Central memory CD4-positive, alpha-beta T cell (primary cell): Measurements from ENCODE around the gene SLC37A3.
"Not testable (repeated sequence)": the region's sequence is repeated elsewhere in the genome, so short reads cannot be mapped to it uniquely, and the experiment has no call there.

Experiments
- DNase-seq: peaks from one replicate; pipeline ENCODE4 v3.0.0; 2022
- total RNA-seq, 3 experiments: gene quantifications; one replicate each; lab custom pipeline; 2026; lab: John Stamatoyannopoulos, UW

SLC37A3 gene
- total RNA-seq: 32.6 to 52.7 (median 49.8) reads per million in 3 experiments

- DNase-seq: peak; percentile 79
Measured at GRCh38 chr7:140397784-140398750, at the start of gene SLC37A3. Gene SLC37A3 (minus strand): TSS chr7:140398530. CDS start chr7:140382526, 16,004 bp downstream.

GRCh38 chr7:140447841-140448240 is 49.5 kb upstream of the SLC37A3 start:
- DNase-seq: no peak

GRCh38 chr7:140446467-140446866 is 48.1 kb upstream of the SLC37A3 start:
- DNase-seq: no peak

- no peak for DNase-seq
Measured at GRCh38 chr7:140441519-140441918, 43.2 kb upstream of the SLC37A3 start.

- DNase-seq: no peak
Measured at GRCh38 chr7:140440593-140440992, 42.3 kb upstream of the SLC37A3 start.

- no peak for DNase-seq
Measured at GRCh38 chr7:140439359-140439758, 41.0 kb upstream of the SLC37A3 start.

GRCh38 chr7:140435252-140435895 is 37.0 kb upstream of the SLC37A3 start:
- no peak for DNase-seq

- no peak for DNase-seq
Measured at GRCh38 chr7:140433396-140433795, 35.1 kb upstream of the SLC37A3 start.

- DNase-seq: no peak
Measured at GRCh38 chr7:140426130-140426529, 27.8 kb upstream of the SLC37A3 start.

- no peak for DNase-seq
Measured at GRCh38 chr7:140425718-140426117, 27.4 kb upstream of the SLC37A3 start.

GRCh38 chr7:140423501-140423900 is 25.2 kb upstream of the SLC37A3 start:
- DNase-seq: no peak

GRCh38 chr7:140421521-140421920 is 23.2 kb upstream of the SLC37A3 start:
- DNase-seq: no peak

GRCh38 chr7:140418653-140419052 is 20.3 kb upstream of the SLC37A3 start:
- DNase-seq: no peak

- not testable (repeated sequence) for DNase-seq
Measured at GRCh38 chr7:140418156-140418472, 19.8 kb upstream of the SLC37A3 start.

GRCh38 chr7:140417456-140418155 is 19.3 kb upstream of the SLC37A3 start:
- DNase-seq: no peak

- DNase-seq: no peak
Measured at GRCh38 chr7:140416560-140416959, 18.2 kb upstream of the SLC37A3 start.

GRCh38 chr7:140415816-140416215 is 17.5 kb upstream of the SLC37A3 start:
- DNase-seq: not testable (repeated sequence)

- no peak for DNase-seq
Measured at GRCh38 chr7:140415361-140415760, 17.0 kb upstream of the SLC37A3 start.

GRCh38 chr7:140404565-140405065 is 6.3 kb upstream of the SLC37A3 start:
- no peak for DNase-seq

- DNase-seq: peak; percentile 43
Measured at GRCh38 chr7:140403878-140404564, 5.7 kb upstream of the SLC37A3 start, which contains the start of gene RAB19. Gene RAB19 (plus strand): TSS chr7:140404058. CDS start chr7:140407647, 3,589 bp downstream.

- DNase-seq: no peak
Measured at GRCh38 chr7:140402178-140402835, 4.0 kb upstream of the SLC37A3 start.

GRCh38 chr7:140400381-140400780 is 2.1 kb upstream of the SLC37A3 start:
- DNase-seq: no peak
